B cell (primary cell): ENCODE measurements around the gene S100A9. TPM values are rescaled to one million over a fixed set of nuclear protein-coding genes. Genes with fewer than 3 reads are reported as not detected.
"Not testable (repeated sequence)": the region's sequence is repeated elsewhere in the genome, so short reads cannot be mapped to it uniquely, and the experiment has no call there.

Experiments
- ATAC-seq: fragments of 200-7000 bp; cut with Tn5 transposase; one replicate; pipeline ENCODE4 v1.10.0; 2021; ENCODE audit warnings: low read depth, mild to moderate bottlenecking, moderate number of reproducible peaks, moderate library complexity
- CTCF ChIA-PET: fragments of 350-600 bp; sonication (Branson Sonifier 250); formaldehyde crosslinking; loops from one replicate; lab custom pipeline; 2021; ENCODE audit warnings: antibody characterized with exemption, inconsistent platforms; lab: Charles Lee
- POLR2A ChIA-PET: fragments of 350-600 bp; sonication (Branson Sonifier 250); formaldehyde crosslinking; loops from one replicate; lab custom pipeline; 2021; ENCODE audit warnings: antibody characterized with exemption; lab: Charles Lee
- DNase-seq: peaks from one replicate; pipeline ENCODE4 v3.0.0; 2013
- H2AFZ ChIP-seq: 2 replicates; pipeline ENCODE4 v1.6.1; 2012; ENCODE audit warnings: mild to moderate bottlenecking, low read depth, low read length; ENCODE audit not compliant: insufficient read depth, poor library complexity, severe bottlenecking
- H3K27ac ChIP-seq, 2 donors: 1 replicate in 1 of 2; 2 replicates in 1 of 2; pipeline ENCODE4 v1.5.1; 2012 to 2013; ENCODE audit warnings: low read length in 2 of 2, mild to moderate bottlenecking in 2 of 2, moderate library complexity in 1 of 2
- H3K27me3 ChIP-seq, 4 experiments: fragments of 200-600 bp in 1 of 4; sonication (generic) in 1 of 4; replicated peaks in 1 of 4; 1 replicate in 2 of 4; 2 replicates in 2 of 4; pipeline versions ENCODE4 v1.6.1 to v1.7.0; 2013 to 2016; ENCODE audit warnings: low read length in 3 of 4, mild to moderate bottlenecking in 2 of 4, mixed read lengths in 1 of 4, moderate library complexity in 1 of 4; ENCODE audit not compliant: insufficient read depth in 4 of 4, control insufficient read depth in 3 of 4; ENCODE audit errors: control extremely low read depth in 1 of 4
- H3K36me3 ChIP-seq, 2 experiments: replicated peaks in 1 of 2; 1 replicate in 1 of 2; 2 replicates in 1 of 2; pipeline versions ENCODE4 v1.6.1 to v1.7.1; 2013; ENCODE audit warnings: low read length in 1 of 2; ENCODE audit not compliant: insufficient read depth in 2 of 2, control insufficient read depth in 1 of 2; ENCODE audit errors: control extremely low read depth in 1 of 2, extremely low read depth in 1 of 2
- H3K4me1 ChIP-seq, 2 donors: fragments of 200-600 bp in 1 of 2; sonication (generic) in 1 of 2; 1 replicate in 1 of 2; 2 replicates in 1 of 2; pipeline versions ENCODE4 v1.5.1 to v1.6.1; 2013 to 2017; ENCODE audit warnings: low read length in 2 of 2; ENCODE audit not compliant: control insufficient read depth in 2 of 2, insufficient read depth in 2 of 2
- H3K4me2 ChIP-seq: replicated peaks from 2 replicates; pipeline ENCODE3; 2012; ENCODE audit warnings: mild to moderate bottlenecking, low read depth, low read length; ENCODE audit not compliant: poor library complexity, severe bottlenecking
- H3K4me3 ChIP-seq, 5 experiments: fragments of 200-600 bp in 1 of 5; sonication (generic) in 1 of 5; 1 replicate in 3 of 5; 2 replicates in 2 of 5; pipeline versions ENCODE4 v1.5.1 to v1.7.0; 2011 to 2016; ENCODE audit warnings: low read length in 4 of 5, mild to moderate bottlenecking in 4 of 5, low read depth in 2 of 5, control low read depth in 1 of 5, moderate library complexity in 1 of 5; ENCODE audit not compliant: insufficient read depth in 1 of 5; ENCODE audit errors: control extremely low read depth in 1 of 5, extremely low read depth in 1 of 5
- H3K79me2 ChIP-seq: fragments of 200-600 bp; sonication (generic); one replicate; pipeline ENCODE4 v1.6.0; 2016; ENCODE audit warnings: low read length; ENCODE audit not compliant: control insufficient read depth, insufficient read depth
- H3K9ac ChIP-seq: fragments of 200-600 bp; sonication (generic); 2 replicates; pipeline ENCODE4 v1.6.1; 2017; ENCODE audit warnings: mild to moderate bottlenecking, low read length, moderate library complexity
- H3K9me3 ChIP-seq, 3 donors: one replicate each; pipeline versions ENCODE4 v1.6.1 to v1.7.1; 2013; ENCODE audit warnings: low read length in 2 of 3; ENCODE audit not compliant: control insufficient read depth in 2 of 3, insufficient read depth in 1 of 3; ENCODE audit errors: control extremely low read depth in 1 of 3
- H4K20me1 ChIP-seq: 2 replicates; pipeline ENCODE4 v1.6.0; 2012; ENCODE audit warnings: mild to moderate bottlenecking, low read length; ENCODE audit not compliant: insufficient read depth, control insufficient read depth, poor library complexity, severe bottlenecking
- H3K27ac Mint-ChIP-seq: one replicate; pipeline ENCODE4 v1.8.0; 2021; ENCODE audit warnings: mixed read lengths
- H3K27me3 Mint-ChIP-seq: one replicate; pipeline ENCODE4 v1.8.0; 2021; ENCODE audit warnings: mixed read lengths
- H3K4me1 Mint-ChIP-seq: one replicate; pipeline ENCODE4 v1.8.0; 2021; ENCODE audit warnings: mixed read lengths
- H3K4me3 Mint-ChIP-seq: one replicate; pipeline ENCODE4 v1.8.0; 2021; ENCODE audit warnings: mixed read lengths
- H3K9me3 Mint-ChIP-seq: one replicate; pipeline ENCODE4 v1.8.0; 2022; ENCODE audit warnings: mixed read lengths; ENCODE audit not compliant: insufficient read depth
- EZH2 ChIP-seq: IDR thresholded peaks from 2 replicates; pipeline ENCODE4 v1.6.1; 2012; ENCODE audit warnings: borderline replicate concordance, low read depth, mild to moderate bottlenecking, moderate library complexity, low read length; ENCODE audit not compliant: insufficient read depth, poor library complexity, severe bottlenecking
- WGBS: methylation state at CpG from one replicate; pipeline ENCODE4 v1.1.5; 2013; ENCODE audit warnings: missing lambda C conversion rate; ENCODE audit not compliant: insufficient coverage; 5-methylcytosine and 5-hydroxymethylcytosine counted together
- intact Hi-C: fragments of 100-400 bp; cut with micrococcal nuclease; formaldehyde crosslinking; loops from one replicate; pipeline ENCODE4 v1.10.0; 2022
- polyA plus RNA-seq: library from polyadenylated mRNA; depleted of rRNA; stranded (reverse); fragments of >200 nt; gene quantifications from 2 replicates; pipeline ENCODE4 v1.2.3, GENCODE V29; 2012
- total RNA-seq, 2 donors: library from RNA; stranded (reverse); fragments of 120-200 nt in 1 of 2; gene quantifications; 1 replicate in 1 of 2; 2 replicates in 1 of 2; pipeline versions ENCODE4 v1.2.3 to v1.2.4, GENCODE V29; 2013 to 2022
- TF ChIP-seq, protein P1 (sequence below): fragments of 200-600 bp; IDR thresholded peaks from one replicate; pipeline ENCODE4 v1.8.0; 2022; ENCODE audit warnings: antibody characterized with exemption, mild to moderate bottlenecking

The S100A9 gene
- total and polyA plus RNA-seq, 2 donors (not counting 1 experiment from before 2014, with no cell fraction given) = 4.2 to 66.6 TPM

DNA sequence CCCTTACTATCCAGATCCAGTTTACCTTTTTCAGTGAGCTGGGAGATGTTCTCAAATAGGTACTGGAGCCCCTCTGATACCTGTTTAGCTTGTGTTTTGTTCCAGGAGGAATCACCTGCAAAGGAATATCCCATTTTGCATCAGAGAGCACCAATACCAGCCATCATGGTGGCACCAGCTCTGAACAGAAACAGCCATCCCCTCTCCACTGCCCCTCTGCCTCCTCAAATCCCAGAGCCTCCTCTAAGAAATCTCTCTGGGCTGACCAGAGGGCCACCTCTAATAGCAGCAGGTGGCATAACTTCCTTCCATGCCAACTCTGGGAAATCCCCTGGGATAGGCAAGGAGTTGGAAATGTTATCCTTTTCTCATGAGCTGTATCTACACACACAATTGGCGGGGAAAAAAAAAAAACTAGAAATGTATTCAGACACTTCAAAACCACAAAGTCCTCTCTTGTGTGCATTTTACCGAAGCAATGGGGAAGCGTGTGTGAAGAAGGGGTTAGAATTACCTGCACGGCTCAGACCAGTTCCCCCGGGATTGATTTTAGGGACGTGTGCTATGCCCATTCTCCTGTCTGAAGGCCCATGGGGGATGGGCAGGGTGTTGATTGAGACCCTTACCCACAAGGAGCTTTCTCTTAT is 11.5 kb upstream of the S100A9 start:
- ATAC-seq (no peak), DNase-seq (no peak)
- Histone ChIP-seq H3K4me1 (peaks cover 14 to 17% of the 10 kb centered on the region in 2 donors), H3K27ac (no peak overlapping the region), H3K4me3 (no peak overlapping the region), H3K4me2 (peak overlapping the region; percentile 23), H3K9ac (no peak overlapping the region), H3K79me2 (no peaks in the 10 kb centered on the region), H4K20me1 (no peaks in the 10 kb centered on the region), H3K27me3 (peaks cover 0 to 55% (median 23%) of the 10 kb centered on the region in 4 experiments), H3K36me3 (no peaks in the 10 kb centered on the region), H3K9me3 (no peaks in the 10 kb centered on the region), H2AFZ (no peak overlapping the region)
- POLR2A ChIA-PET = no interaction called here
- Mint-ChIP-seq H3K27me3 (peaks cover 70% of the 10 kb centered on the region), H3K9me3 (no peaks in the 10 kb centered on the region), H3K27ac (no peak overlapping the region), H3K4me1 (peaks cover 23% of the 10 kb centered on the region), H3K4me3 (no peak overlapping the region)
- WGBS = no CpG with 5 or more reads among the region's 6 CpGs
- intact Hi-C loops = no loop called here
- TF ChIP-seq, protein P1, sequence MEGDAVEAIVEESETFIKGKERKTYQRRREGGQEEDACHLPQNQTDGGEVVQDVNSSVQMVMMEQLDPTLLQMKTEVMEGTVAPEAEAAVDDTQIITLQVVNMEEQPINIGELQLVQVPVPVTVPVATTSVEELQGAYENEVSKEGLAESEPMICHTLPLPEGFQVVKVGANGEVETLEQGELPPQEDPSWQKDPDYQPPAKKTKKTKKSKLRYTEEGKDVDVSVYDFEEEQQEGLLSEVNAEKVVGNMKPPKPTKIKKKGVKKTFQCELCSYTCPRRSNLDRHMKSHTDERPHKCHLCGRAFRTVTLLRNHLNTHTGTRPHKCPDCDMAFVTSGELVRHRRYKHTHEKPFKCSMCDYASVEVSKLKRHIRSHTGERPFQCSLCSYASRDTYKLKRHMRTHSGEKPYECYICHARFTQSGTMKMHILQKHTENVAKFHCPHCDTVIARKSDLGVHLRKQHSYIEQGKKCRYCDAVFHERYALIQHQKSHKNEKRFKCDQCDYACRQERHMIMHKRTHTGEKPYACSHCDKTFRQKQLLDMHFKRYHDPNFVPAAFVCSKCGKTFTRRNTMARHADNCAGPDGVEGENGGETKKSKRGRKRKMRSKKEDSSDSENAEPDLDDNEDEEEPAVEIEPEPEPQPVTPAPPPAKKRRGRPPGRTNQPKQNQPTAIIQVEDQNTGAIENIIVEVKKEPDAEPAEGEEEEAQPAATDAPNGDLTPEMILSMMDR = no peak
- TF ChIP-seq EZH2 = no peak
- CTCF ChIA-PET = interaction anchor here (1.3 kb wide), 1 partner anchor 149 kb away, joined by 3 read pairs; no protein-coding TSS in a partner anchor

DNA sequence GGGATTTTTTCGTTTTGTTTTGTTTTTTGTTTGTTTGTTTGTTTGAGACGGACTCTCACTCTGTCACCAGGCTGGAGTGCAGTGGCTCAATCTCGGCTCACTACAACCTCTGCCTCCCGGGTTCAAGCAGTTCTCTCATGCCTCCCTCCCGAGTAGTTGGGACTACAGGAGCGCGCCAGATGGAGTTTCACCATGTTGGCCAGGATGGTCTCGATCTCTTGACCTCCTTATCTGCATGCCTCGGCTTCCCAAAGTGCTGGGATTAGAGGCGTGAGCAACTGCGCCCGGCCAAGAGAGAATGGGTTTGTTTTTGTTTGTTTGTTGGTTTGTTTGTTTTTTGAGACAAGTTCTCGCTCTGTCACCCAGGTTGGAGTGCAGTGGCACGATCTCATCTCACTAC is 10.6 kb upstream of the S100A9 start:
- H2AFZ ChIP-seq, H3K27ac Mint-ChIP-seq, H3K4me2 ChIP-seq, H3K79me2 ChIP-seq, H3K27ac ChIP-seq, H3K4me3 ChIP-seq, ATAC-seq, H3K36me3 ChIP-seq, POLR2A ChIA-PET, DNase-seq, H3K9me3 Mint-ChIP-seq, intact Hi-C loops, CTCF ChIA-PET, H3K9me3 ChIP-seq, H4K20me1 ChIP-seq, H3K4me3 Mint-ChIP-seq, H3K9ac ChIP-seq: not testable (repeated sequence)
- WGBS = 95% methylated on average over 9 of the region's 14 CpGs
- peaks cover 23% of the 10 kb centered on the region for H3K4me1 Mint-ChIP-seq
- Histone ChIP-seq H3K4me1 (peaks cover 14 to 17% of the 10 kb centered on the region in 2 donors), H3K27me3 (peaks cover 0 to 46% (median 20%) of the 10 kb centered on the region in 4 experiments)
- peaks cover 66% of the 10 kb centered on the region for H3K27me3 Mint-ChIP-seq
